Thyroid gland (tissue), 4 donors: Measurements from ENCODE around the gene TBL1XR1. TPM values are rescaled to one million over a fixed set of nuclear protein-coding genes. Genes with fewer than 3 reads are reported as not detected.

Experiments used
- DNase-seq, 2 donors: peaks; one replicate each; pipeline ENCODE4 v3.0.0-alpha.2; 2019
- H3K27ac ChIP-seq, 3 donors: fragments of 200-600 bp; sonication (generic); 1 replicate in 2 of 3; 2 replicates in 1 of 3; pipeline ENCODE4 v1.5.1; 2016 to 2019; ENCODE audit warnings: mild to moderate bottlenecking in 1 of 3, moderate library complexity in 1 of 3
- H3K27me3 ChIP-seq: fragments of 200-600 bp; sonication (generic); one replicate; pipeline ENCODE4 v1.5.1; 2019
- H3K36me3 ChIP-seq, 2 donors: fragments of 200-600 bp; sonication (generic); one replicate each; pipeline ENCODE4 v1.5.1; 2016 to 2019
- H3K4me1 ChIP-seq, 2 donors: fragments of 200-600 bp; sonication (generic); one replicate each; pipeline ENCODE4 v1.5.1; 2017 to 2019
- H3K4me3 ChIP-seq, 3 donors: fragments of 200-600 bp; sonication (generic); replicated peaks in 1 of 3; 1 replicate in 2 of 3; 2 replicates in 1 of 3; pipeline ENCODE4 v1.5.1; 2016; ENCODE audit warnings: mild to moderate bottlenecking in 1 of 3
- H3K9me3 ChIP-seq: fragments of 200-600 bp; sonication (generic); one replicate; pipeline ENCODE4 v1.5.1; 2017
- CTCF ChIP-seq, 6 experiments: fragments of 200-600 bp in 3 of 6; fragments of 450-650 bp in 3 of 6; sonication (generic) in 3 of 6; IDR thresholded peaks; one replicate each; pipeline ENCODE4 v1.5.1; 2016 to 2019; ENCODE audit warnings: antibody characterized with exemption in 6 of 6, mild to moderate bottlenecking in 2 of 6, inconsistent platforms in 1 of 6, moderate library complexity in 1 of 6
- POLR2A ChIP-seq, 2 donors: fragments of 450-650 bp; IDR thresholded peaks; one replicate each; pipeline ENCODE4 v1.6.1; 2017; ENCODE audit warnings: antibody characterized with exemption in 2 of 2, mild to moderate bottlenecking in 2 of 2, moderate library complexity in 1 of 2
- WGBS, 2 donors: methylation state at CpG; one replicate each; pipeline ENCODE4 v1.1.5; 2017; 5-methylcytosine and 5-hydroxymethylcytosine counted together
- intact Hi-C: fragments of 100-400 bp; cut with DNase I; formaldehyde crosslinking; loops from one replicate; pipeline ENCODE4 v1.15.1; 2023
- total RNA-seq, 4 donors: library from RNA; depleted of rRNA; stranded (reverse); fragments of >200 nt; gene quantifications; one replicate each; pipeline ENCODE4 v1.2.3, GENCODE V29; 2016

The TBL1XR1 gene
- total RNA-seq, 4 donors from 2014 or later = 164 to 239 (median 195) TPM

DNA sequence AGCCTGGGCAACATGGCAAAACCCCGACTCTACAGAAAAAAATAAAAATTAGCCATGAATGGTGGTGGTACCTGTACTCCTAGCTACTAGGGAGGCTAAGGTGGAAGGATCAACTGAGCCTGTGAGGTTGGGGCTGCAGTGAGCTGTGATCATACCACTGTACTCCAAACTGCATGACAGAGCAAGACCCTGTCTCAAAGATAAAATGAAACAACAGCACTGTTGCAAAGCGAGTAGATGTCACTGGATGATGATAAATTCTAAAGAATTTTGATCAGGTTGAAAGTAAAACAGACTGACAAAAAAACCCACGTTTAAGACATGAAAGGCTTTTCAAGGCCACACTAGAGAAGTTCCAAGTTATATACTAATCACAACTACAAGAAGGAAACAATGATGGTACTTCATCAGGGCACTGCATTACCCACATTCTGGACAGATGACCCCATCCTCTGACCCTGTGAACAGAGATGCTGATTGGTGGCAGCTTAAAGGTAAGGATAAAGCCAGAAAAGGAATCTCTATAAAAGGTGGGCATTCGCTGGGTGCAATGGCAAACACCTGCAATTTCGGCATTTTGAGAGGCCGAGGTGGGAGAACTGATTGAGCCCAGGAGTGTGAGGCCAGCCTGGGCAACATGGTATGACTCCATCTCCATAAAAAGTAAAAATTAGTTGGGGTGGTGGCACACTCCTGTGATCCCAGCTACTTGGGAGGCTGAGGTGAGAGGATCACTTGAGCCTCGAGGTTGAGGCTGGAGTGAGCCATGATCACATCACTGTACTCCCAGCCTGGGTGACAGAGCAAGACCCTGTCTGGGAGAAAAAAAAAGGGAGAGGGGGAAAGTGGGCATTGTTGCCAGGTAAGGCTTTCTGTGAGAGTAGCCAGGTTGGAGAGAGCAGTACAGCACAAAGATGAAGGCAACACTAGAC lies 59.2 kb downstream of the TBL1XR1 start:
- intact Hi-C loops = no loop called here
- Histone ChIP-seq H3K4me1 (peaks cover 21 to 24% of the 10 kb centered on the region in 2 donors), H3K27ac (no peak overlapping the region), H3K9me3 (no peaks in the 10 kb centered on the region), H3K4me3 (no peak overlapping the region), H3K27me3 (no peaks in the 10 kb centered on the region), H3K36me3 (no peaks in the 10 kb centered on the region)
- WGBS, 2 donors = 88 to 90% methylated on average over 7 of the region's 7 CpGs
- no peak for TF ChIP-seq POLR2A (IDR thresholded peaks at IDR 0.05)
- TF ChIP-seq CTCF (IDR thresholded peaks at IDR 0.05) = no peak
- no peak for DNase-seq

- Histone ChIP-seq H3K4me1 (peaks cover 9 to 11% of the 10 kb centered on the region in 2 donors), H3K4me3 (no peak overlapping the region), H3K27me3 (no peaks in the 10 kb centered on the region), H3K9me3 (no peaks in the 10 kb centered on the region), H3K27ac (no peak overlapping the region), H3K36me3 (no peaks in the 10 kb centered on the region)
- intact Hi-C loops = no loop called here
- TF ChIP-seq CTCF (IDR thresholded peaks at IDR 0.05) (no peak), POLR2A (IDR thresholded peaks at IDR 0.05) (no peak)
- DNase-seq = no peak
- 89 to 90% methylated on average over 6 of the region's 6 CpGs for WGBS, 2 donors
These were observed 60.5 kb downstream of the TBL1XR1 start for GRCh38 chr3:177136741-177137140.

DNA sequence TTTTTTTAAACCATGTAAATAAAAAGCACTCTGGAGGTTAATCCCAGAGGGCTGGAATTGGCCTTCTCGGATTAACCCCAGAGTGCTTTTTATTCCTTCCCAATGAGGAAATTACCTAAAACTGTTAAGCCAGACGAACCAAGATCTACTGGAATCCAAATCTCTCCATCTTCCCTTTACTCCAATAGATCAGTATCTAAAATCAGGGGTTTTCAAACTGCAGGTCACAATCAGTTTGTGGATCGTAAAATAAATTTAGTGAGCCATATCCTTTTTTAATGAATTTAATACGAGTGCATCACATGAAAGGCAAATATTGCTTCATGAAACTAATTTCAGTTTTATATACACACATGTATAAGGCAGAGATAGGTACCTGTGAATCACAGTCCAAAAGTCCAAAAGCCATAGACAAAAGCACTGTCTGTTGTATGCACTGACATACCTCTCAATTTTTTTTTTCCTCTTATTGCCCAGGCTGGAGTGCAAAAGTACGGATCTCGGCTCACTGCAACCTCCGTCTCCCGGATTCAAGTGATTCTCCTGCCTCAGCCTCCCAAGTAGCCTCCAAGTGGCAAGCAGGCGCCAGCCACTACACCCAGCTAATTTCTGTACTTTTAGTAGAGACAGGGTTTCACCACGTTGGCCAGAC lies 61.3 kb downstream of the TBL1XR1 start:
- Histone ChIP-seq H3K36me3 (no peaks in the 10 kb centered on the region), H3K27ac (no peak overlapping the region), H3K9me3 (no peaks in the 10 kb centered on the region), H3K27me3 (no peaks in the 10 kb centered on the region), H3K4me1 (peaks cover 5 to 10% of the 10 kb centered on the region in 2 donors), H3K4me3 (no peak overlapping the region)
- DNase-seq = no peak
- intact Hi-C loops = no loop called here
- TF ChIP-seq CTCF (IDR thresholded peaks at IDR 0.05) = no peak
- TF ChIP-seq POLR2A (IDR thresholded peaks at IDR 0.05) = no peak
- 83 to 94% methylated on average over 10 of the region's 10 CpGs for WGBS, 2 donors

DNA sequence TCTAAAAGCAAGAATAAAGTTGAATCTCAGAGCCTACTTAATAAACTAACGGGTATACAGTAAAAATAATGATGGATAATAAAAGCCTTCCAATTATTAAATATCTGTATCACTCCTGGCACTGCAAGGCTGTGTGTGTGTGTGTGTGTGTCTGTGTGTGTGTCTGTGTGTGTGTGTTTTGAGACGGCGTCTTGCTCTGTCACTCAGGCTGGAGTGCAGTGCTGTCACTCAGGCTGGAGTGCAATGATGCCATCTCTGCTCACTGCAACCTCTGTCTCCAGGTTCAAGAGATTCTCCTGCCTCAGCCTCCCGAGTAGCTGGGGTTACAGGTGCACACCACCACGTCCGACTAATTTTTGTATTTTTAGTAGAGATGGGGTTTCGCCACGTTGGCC lies 62.5 kb downstream of the TBL1XR1 start:
- WGBS, 2 donors = 89 to 95% methylated on average over 7 to 8 of the region's 8 CpGs
- Histone ChIP-seq H3K27me3 (no peaks in the 10 kb centered on the region), H3K36me3 (no peaks in the 10 kb centered on the region), H3K4me1 (peaks cover 10% of the 10 kb centered on the region in 2 donors), H3K4me3 (no peak overlapping the region), H3K27ac (no peak overlapping the region), H3K9me3 (no peaks in the 10 kb centered on the region)
- DNase-seq = no peak
- intact Hi-C loops = no loop called here
- TF ChIP-seq CTCF (IDR thresholded peaks at IDR 0.05) (no peak), POLR2A (IDR thresholded peaks at IDR 0.05) (no peak)
